GM19099 (cell line): Measurements from ENCODE around the gene DTX3L.

Experiments
- POLR2A ChIP-seq: IDR thresholded peaks from 3 replicates; pipeline ENCODE4 v1.6.1; 2011; ENCODE audit warnings: low read depth; ENCODE audit not compliant: insufficient read length; ENCODE audit errors: extremely low read depth

DTX3L gene

DNA sequence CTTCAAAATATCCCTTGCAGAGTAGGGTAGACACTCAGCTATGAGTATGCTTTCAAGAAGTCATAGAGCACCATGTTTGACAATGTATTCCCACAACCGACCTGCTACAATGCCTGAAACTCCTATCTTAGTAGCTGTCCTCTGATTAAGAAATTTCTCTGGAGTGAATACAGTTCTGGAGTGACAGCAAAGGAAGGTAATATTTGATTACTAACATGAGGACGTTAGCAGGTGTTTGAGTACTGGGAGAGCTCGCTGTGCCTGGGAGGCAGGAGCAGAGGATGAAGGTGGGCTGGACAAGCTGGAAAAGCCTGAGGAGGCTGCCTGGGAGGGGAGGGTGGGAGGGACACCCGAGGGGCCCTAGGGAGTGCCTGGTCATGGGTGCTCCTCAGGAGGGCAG, 56.3 kb downstream of the DTX3L start:
- no peak for TF ChIP-seq POLR2A

DNA sequence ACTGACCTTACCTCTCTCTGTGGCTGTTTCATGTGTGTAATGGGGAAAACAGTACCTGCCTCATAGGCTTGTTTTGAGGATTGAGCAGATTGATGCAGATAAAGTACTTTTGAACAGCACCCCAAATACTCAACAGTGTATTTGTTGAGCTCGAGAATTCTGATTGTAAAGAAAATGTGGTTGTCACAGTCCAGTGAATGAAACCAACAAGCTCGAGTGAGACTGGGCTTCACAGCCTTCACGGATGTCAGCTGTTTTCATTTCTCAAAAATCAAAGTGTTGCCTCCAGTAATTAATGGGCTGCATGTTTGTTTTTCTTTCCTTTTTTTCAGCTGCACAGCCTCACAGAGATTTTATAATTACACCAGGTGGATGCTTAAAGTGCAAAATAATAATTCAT, 57.0 kb downstream of the DTX3L start:
- no peak for TF ChIP-seq POLR2A

- no peak for TF ChIP-seq POLR2A
These were observed 59.1 kb downstream of the DTX3L start for GRCh38 chr3:122623031-122623829.
